CD4-positive, alpha-beta T cell treated with Interferon alpha-2 for 1 hour (primary cell): Measurements from ENCODE around the gene RPS2.
"Not testable (repeated sequence)": the region's sequence is repeated elsewhere in the genome, so short reads cannot be mapped to it uniquely, and the experiment has no call there.

Experiments used
- DNase-seq, 2 donors: peaks; one replicate each; pipeline ENCODE4 v3.0.0-alpha.2; 2020 to 2022

The RPS2 gene

GRCh38 chr16:1941162-1942046 is 23.2 kb downstream of the RPS2 start:
- no peak for DNase-seq

GRCh38 chr16:1940273-1941161 is 24.1 kb downstream of the RPS2 start:
- DNase-seq: no peak

- DNase-seq: not testable (repeated sequence)
Measured at GRCh38 chr16:1939833-1940232, 24.8 kb downstream of the RPS2 start.

- no peak for DNase-seq
Measured at GRCh38 chr16:1938910-1939309, 25.7 kb downstream of the RPS2 start.

- DNase-seq: peak; percentile 8 to 49
Measured at GRCh38 chr16:1938316-1938715, 26.3 kb downstream of the RPS2 start.

GRCh38 chr16:1936945-1937479 is 27.6 kb downstream of the RPS2 start:
- DNase-seq: no peak

- DNase-seq: no peak
Measured at GRCh38 chr16:1933097-1933661, 31.4 kb downstream of the RPS2 start.

- DNase-seq: no peak
Measured at GRCh38 chr16:1932050-1933028, 32.3 kb downstream of the RPS2 start.

- no peak for DNase-seq
Measured at GRCh38 chr16:1930338-1930720, 34.3 kb downstream of the RPS2 start.

- DNase-seq: peak; percentile 88 to 93
Measured at GRCh38 chr16:1929578-1930337, 34.9 kb downstream of the RPS2 start.

- peak in 1 of 2 donors; percentile 24 for DNase-seq
Measured at GRCh38 chr16:1929105-1929504, 35.5 kb downstream of the RPS2 start.

- no peak for DNase-seq
Measured at GRCh38 chr16:1926271-1926670, 38.4 kb downstream of the RPS2 start.

- no peak for DNase-seq
Measured at GRCh38 chr16:1924095-1924494, 40.5 kb downstream of the RPS2 start.

GRCh38 chr16:1923299-1924034 is 41.2 kb downstream of the RPS2 start:
- DNase-seq: peak in 1 of 2 donors; percentile 24

GRCh38 chr16:1922357-1922756 is 42.3 kb downstream of the RPS2 start:
- no peak for DNase-seq

- no peak for DNase-seq
Measured at GRCh38 chr16:1920727-1921171, 43.9 kb downstream of the RPS2 start.

GRCh38 chr16:1920122-1920521 is 44.5 kb downstream of the RPS2 start:
- DNase-seq: not testable (repeated sequence)

GRCh38 chr16:1919327-1919998 is 45.2 kb downstream of the RPS2 start:
- DNase-seq: no peak
